Measurements from ENCODE around the gene CARNS1. TPM values are rescaled to one million over a fixed set of nuclear protein-coding genes. Genes with fewer than 3 reads are reported as not detected.

Gene CARNS1, protein sequence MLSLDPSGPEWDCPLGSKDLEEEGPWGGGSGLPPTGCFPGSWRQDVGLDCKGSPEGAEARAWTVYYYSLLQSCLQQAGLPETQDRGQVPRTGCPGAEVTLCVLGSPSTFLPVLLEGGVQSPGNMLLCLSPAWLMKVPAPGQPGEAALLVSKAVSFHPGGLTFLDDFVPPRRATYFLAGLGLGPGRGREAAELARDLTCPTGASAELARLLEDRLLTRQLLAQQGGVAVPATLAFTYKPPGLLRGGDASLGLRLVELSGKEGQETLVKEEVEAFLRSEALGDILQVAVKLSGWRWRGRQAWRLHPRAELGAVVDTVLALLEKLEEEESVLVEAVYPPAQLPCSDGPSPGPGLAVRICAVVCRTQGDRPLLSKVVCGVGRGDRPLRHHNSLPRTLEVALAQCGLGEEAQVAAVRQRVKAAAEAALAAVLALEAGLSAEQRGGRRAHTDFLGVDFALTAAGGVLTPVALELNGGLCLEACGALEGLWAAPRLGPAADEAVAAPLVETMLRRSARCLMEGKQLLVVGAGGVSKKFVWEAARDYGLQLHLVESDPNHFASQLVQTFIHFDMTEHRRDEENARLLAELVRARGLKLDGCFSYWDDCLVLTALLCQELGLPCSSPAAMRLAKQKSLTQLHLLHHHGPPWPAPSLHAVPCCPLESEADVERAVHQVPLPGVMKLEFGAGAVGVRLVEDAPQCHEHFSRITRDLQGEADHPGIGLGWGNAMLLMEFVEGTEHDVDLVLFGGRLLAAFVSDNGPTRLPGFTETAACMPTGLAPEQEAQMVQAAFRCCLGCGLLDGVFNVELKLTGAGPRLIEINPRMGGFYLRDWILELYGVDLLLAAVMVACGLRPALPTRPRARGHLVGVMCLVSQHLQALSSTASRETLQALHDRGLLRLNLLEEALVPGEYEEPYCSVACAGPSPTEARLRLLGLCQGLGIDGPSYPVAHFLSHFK
- total RNA-seq = 1.3 TPM

DNA sequence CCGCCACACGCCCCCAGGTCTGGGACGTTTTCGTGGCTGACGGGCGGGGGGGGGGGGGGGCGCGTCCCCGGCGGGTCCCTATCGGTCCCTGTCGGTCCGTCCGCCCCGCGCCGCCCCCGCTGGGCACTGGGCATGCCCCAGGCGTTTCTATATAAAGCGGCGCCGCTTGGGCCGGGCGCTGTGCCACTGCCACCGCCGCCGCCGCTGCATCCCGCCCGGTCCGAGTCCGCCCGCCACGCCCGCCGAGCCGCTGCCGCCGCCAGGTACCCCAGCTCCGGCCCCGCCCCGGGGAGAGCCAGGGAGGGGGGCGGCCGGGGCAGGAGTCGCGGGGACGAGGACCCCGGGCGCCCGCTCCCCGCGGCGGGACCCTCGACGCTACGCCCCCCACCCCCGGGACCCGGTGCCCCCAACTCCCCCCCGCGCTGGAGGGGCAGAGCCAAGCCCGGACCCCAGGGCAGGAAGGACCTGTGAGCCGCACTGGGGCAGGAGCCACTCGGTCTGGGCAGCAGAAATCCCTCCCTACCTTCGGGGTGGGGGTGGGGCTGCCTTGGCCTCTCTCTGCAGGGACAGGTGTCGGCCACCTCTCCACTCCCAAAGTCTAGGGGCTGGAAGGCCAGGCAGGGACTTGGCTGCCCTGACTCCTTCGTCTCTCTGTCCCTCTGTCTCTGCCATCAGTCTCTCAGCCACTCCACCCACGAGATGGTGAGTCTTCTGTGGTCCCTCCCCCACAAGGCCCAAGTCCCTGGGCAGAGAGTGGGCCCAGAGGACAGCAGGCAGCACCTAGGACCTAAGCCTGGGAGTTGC is at the start of gene CARNS1:
Gene CARNS1, plus strand, starts transcription at position 178 of the 804 bp plus-strand sequence. Its CDS starts 522 bp downstream, at position 700.
- DNase-seq (ENCODE audit: low spot score) = no peak

DNA sequence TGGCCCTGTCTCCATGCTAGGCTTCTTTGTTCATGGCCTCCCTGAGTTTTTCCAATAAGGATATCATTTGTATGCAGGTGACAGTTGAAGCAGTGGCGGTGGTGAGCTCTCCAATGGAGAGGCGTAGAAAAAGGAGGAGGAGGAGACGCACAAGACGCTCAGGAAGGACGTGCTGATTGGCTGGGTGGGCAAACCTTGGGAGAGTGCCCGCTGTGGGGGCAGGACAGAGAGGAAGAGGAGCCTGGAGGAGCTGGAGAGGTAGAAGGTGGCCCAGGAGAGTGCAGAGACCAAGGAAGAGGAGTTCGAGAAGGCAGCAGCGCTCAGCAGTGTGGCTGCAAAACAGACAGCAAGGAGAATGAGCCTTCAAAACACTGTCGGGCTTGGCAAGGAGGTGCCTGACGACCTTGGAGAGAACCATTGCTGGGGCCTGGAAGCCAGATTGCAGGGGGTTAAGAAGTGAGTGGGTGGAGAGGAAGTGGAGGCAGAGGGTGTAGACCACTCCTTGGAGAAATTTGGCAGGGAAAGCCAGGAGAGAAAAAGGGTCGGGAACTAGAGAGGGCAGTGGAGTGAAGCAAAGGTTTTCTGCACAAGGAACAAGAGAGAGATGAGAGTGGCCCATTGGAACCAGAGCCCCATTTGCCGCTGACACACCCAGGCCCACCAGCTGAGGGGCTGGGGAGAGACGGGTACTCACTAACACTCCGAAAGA is 49.6 kb upstream of the CARNS1 start:
- no peak for DNase-seq (ENCODE audit: low spot score)

DNA sequence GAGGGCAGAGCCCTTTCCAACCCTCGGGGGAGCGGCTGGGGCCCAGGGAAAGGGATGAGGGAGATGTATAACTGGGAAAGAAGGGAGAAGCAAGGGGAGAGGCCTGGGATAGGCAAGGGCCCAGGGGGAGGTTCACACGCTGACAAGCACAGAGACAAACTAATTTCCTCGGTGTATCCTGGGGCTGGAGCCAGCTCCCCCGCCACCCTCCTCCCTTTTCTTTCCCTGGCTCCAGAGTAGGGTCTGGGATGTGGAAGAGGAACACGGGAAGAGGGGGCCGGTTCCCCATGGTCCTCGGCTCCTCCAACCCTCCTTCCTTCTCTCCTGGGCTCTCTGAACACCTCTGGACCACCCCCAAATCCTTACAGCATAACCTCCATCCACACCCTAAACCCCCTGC is 48.9 kb upstream of the CARNS1 start:
- DNase-seq (ENCODE audit: low spot score) = no peak

DNA sequence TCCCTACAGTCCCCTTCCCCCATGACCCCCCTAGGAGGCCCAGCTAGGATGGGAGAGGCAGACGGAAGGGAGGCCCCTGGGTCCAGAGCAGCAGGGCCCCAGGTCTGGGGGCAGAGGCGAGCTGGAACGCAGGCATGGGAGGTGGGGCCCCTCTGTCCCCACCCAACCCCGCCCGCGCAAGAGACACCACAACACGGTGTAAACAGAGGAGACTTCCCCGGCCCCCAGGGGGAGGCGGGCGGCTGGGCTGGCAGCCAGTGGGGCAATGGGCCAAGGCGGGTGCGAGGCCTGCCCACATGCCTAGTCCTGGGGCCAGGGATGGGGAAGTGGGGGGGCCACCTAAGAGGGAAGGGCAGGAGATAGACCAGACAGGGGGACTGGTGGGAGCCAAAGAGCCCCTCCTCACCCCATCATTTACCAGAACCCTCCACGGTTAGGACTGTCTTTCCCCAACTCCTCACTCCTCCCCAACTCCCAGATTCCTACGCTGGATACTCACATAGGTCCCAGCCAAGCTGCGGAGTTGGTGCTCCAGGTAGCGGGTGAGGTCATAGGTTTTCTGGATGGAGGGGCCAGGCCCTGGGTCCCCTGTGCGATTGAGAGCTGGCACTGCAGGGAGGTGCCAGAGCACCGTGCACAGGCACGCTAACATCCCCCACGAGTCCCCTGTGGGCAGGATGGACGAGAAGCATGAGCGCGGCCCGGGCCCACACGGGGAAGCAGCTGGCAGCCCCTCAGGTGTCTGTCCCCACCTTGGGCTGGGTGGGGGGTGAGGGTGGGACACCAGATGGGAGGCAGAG is 48.3 kb upstream of the CARNS1 start:
- no peak for DNase-seq (ENCODE audit: low spot score)

DNA sequence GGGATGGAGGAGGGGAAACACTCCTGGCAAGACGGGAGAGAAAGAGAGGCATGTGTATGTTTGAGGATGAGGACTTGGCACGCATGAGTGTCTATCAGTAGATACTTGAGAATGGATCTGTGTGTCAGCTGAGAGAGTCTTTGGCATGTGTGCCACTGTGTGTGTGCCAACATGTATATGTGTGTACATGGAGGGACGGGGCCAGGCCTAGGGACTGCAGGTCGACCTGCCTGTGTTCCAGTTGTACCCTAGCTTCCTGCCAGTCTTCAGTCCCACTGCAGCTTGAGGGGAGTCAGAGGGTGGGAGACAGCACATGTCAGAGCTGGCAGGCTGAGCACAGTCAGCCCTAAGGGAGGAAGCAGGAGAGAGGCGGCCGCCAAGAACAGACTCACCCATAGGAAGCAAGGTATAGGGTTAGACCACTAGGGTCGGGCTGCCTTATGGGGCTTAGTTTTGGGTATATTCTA is 47.7 kb upstream of the CARNS1 start:
- DNase-seq (ENCODE audit: low spot score) = no peak

DNA sequence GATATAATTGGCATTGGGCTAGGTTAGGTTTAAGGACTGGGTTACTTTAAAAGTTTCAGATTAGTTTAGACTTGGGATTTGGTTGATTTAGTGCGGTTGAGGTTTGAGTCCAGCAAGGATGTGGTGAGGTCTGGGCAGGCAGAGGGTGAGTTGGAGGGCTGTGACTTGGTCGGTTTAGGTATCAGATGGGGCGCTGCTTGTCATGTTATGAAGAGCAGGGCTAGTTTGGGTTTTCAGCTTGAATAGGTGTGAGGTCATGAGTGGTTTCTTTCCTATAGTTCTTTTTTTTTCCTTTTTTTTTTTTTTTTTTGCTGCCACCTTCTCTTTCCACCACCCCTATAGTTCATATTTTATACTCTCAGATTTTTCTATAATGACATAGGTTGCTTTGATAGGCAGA is 46.9 kb upstream of the CARNS1 start:
- DNase-seq (ENCODE audit: low spot score) = no peak

DNA sequence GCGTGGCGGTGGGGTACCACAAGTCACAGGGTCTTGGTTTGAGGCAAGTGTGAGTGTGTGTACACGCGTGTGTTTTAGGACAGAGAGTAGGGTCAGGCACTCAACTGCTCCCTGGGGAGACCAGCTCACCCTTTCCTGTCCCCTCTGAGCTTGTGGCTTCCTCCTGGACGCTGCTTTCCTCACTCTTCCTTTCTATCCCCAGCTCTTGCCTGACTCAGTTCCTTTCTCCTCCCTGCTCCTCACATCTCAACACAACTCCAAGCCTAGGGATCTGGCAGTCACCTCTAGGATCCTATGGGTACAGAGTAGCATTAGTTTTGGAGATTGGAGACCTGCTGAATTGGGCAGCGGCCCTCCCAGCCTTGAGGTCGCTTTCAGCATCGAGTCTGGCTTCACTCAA is 46.2 kb upstream of the CARNS1 start:
- DNase-seq (ENCODE audit: low spot score) = no peak

DNA sequence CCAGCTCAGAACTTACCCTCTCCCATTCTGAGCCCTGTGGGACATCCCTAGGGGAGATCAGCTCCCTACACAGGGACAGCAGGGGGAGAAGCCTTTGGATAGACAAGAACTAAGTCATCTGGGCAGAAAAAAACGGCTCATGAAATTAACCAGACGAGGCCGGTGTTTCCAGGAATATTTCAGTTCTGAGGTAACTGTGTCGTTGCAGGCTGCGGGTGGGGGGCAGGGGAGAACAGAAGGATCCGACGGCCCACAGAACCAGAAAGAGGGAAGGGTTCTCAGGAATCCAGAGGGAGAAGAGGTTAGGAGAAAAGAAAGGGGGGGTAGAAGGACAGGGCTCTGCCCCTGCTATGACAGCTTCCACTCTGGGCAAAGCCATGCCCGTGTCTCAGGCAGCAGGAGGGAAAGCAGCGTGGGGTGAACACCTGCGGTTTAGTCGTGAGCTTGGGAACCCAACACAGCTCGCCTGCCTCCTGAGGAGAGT is 45.6 kb upstream of the CARNS1 start:
- no peak for DNase-seq (ENCODE audit: low spot score)

DNA sequence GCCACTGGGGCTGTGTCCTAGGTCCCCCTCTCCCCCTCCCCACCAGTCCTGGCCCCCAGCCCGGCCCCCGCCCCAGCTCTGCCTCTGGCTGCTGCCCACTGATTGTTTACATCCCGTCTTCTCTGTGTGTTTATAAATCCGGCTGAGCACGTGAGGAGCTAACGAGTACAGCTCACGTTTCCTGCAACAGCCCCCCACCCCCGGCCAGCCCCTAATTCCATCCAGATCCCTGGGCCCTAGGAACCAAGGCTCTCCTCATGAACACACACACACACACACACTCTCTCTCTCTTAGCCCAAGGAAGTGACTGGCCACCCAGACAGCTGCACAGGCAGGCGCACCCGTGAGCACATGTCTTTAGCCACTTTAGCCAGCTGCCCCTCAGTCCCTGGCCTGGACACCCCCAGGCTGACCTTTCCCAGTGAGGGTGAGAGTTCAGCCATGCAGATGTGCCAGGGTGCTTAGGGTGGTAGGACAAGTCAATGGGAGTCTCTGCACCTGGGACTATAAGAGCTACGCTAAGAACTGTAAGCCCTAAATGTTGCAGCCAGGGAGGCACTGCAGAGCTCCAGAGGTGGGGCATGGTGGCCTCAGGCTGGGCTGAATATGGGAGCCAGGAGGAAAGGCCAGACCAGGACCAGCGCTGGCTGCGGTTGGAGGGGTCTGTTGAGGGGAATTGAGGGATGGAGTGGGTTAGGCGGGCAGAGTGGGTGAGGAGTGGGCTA is 45.0 kb upstream of the CARNS1 start:
- DNase-seq (ENCODE audit: low spot score) = no peak

DNA sequence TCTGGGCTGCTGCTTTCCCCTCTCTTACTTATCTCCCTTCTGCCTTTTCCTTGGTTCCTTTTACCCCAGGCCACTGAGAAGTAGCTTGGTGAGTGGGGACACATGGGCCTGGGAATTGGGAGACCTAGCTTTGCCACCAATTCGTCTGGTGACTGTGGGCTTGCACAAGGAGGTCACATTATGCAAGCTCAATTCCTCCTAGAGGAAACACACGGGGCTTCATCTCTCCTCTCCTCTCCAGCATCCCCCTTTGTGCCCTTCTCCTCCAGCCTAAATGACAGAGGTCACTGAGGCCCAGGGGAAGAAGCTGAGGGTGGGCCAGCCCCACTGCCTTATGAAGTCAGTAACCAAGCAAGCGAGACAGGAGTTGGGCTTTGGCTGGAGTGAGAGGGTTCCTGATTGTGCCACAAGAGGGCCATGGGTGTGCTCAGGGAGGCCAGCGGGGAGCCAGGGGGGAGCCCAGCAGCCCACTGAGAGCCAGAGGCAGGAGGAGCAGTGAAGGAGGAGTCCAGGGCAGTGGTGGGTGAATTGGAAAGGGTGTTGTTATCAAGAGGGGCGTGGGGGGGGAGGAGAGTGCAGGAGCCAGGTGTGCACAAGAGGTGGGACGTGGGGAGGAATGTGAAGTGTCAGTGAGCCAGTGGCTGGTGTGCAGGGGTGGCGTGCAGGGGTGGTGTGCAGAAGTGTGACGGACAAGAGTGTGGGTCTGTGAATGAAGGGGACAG is 44.1 kb upstream of the CARNS1 start:
- no peak for DNase-seq (ENCODE audit: low spot score)

DNA sequence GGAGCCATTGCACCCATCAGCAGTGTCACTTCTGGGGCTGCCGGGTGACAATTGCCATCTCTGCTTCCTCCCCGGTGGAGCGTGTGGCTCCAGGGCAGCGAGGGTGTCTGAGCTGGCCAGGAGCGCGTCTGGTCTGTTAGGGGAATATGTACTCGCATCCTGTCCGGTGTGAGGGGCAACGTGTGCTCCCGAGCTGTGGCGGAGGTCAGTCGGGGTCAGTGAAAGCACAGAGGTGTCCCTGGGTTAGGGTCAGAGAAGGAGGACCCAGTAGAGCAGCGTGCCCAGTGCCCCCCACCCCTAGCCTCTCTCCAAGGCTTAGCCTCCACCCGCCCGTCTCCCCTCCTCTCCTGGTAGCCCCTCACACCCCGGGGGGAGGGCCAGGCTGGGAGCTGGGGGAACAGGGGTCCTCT is 43.6 kb upstream of the CARNS1 start:
- DNase-seq (ENCODE audit: low spot score) = no peak

DNA sequence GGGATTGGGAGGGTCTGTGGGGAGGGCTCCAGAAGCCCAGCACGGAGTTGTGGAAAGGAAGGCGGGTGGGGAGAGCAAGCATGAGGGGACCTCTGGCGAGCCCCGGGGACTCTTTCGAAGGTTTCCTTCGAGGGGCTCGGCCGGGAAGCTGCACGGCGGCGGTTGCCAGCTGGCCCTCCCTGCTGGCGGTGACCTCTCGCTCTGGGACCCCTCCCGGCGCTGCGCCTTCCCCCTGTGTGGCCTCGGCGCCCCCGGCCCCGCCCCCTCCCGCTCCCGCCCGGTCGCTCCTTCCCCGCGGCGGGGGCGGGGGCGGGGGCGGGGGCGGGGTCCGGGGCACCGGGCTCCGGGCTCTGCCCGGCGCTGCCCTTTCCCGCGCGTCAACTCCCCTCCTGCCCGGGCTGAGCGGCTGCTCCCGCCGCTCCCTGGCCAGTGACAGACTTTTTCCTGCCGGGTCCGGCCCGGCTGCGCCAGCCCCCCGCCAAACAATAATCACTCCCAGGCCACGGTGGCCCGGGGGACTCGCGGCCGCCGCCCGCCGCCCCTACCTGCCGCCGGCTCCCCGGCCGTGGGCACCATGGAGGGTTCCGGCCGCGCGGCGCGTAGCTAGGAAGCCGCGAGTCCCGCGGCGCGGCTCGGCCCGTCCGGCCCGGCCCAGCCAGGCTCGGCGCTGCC is 43.0 kb upstream of the CARNS1 start:
- no peak for DNase-seq (ENCODE audit: low spot score)

DNA sequence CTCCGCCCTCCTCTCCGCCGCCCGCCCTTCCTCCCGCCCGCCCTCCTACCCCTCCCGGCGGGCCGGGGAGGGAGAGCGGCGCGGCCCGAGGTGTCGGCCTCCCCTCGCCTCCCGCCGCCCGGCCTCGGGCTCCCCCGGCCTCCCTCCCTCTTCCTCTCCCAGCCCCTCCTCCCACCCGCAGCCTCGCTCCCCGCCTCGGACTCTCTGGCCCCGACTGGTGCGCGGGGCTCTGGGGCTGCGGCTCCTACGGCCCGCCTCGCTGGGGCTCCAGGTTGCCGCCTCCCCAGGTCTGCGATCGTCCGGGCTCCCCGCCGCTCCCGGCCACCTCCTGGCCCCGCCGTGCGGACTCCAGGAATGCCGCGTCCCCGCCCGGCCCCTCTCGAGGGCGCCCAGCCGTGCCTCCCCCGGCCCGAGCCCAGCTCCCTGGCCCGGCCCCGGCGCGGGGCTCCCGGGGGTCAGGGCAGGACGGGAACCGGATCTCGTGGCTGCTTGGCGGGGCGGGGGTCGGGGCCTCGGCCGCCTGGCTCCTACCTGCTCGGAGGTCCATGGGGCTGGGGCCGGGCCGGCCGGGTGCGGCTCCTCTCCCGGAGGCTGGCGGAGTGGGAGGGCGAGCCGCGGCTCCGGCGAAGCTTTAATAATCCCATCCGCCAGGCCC is 42.4 kb upstream of the CARNS1 start, which contains the start of gene CLCF1:
Gene CLCF1, minus strand, starts transcription at position 606 of the 655 bp plus-strand sequence. Its CDS starts 59 bp downstream, at position 547.
- no peak for DNase-seq (ENCODE audit: low spot score)

DNA sequence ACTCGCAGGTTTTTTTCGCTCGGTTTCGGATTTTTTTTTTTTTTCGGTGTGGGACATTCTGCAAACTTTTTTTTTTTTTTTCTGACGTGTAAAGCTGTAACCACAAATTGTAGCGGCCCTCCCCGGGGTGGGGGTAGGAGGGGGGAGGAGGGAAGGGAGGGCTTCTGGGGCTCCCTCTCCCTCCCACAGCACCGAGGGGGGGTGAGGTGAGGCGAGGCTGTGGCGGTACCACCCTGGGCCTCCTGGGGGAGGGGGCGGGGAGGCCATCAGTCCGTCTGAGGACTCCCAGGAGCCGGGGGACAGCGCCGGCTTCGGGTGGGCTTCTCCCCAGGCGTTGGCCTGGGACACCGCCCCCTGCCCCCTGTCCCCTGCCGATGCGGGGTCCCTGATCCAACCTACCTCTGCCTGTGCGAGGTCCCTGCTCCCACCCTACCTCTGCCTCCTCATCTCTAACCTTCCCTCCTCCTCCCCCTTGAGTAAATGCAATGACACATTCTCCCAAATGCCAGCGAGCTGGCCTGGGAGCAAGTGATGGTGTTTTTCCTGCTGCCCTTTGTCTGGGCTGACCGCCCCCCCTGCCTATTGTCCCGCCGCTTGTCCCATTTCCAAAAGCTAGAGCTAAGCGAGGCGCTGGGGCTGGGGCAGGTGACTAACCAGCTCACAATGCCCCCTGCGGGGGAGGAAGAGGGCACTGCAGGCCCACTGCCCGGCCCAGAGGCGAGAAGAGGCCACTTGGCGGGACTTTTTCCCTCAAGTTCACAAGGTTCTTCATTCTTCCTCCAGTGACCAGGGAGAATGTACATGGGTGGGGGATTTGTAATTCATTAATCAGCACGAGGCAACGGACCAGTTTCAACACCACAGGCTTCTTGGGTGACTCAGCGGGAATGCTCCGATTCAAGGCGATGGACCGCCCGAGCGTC is 41.6 kb upstream of the CARNS1 start:
- peak; percentile 73 for DNase-seq (ENCODE audit: low spot score)

DNA sequence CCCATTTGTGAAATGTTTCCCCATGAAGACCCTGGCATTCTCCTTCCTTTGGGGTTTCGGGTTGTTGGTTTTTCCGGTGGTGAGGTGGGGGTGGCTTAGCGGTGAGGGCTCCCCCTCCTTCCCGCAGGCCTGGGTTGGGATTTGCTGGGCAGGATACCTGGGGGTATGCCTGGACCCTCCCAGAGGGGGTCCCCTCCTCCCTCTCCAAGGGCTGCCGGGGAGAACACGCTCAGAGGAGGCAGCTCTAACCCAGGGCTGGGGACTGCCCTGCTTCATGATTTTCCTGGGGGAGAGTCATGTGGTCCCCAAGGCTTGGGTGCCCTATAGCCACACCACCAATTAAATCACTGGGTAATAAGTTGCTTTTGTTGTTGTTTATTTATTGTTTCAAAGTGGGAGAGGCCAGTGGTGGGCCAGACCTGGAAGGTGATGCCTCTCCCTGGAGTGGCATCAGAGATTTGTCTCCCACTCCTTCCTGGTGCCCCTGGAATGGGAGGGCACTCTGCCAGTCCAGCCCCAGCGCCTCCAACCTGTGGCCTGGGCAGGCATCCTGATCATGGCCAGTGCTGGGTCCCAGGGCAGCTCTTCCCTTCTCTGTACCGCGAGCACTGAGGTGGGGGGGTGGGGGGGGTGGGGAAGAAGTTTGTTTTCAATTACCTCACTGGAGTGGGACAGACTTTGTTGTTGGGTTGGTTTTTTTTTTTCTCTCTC is 40.8 kb upstream of the CARNS1 start:
- DNase-seq (ENCODE audit: low spot score) = no peak
